Measurements from ENCODE around the gene GLRX2. TPM values are rescaled to one million over a fixed set of nuclear protein-coding genes. Genes with fewer than 3 reads are reported as not detected.
"Not testable (repeated sequence)": the region's sequence is repeated elsewhere in the genome, so short reads cannot be mapped to it uniquely, and the experiment has no call there.

GLRX2 gene
- total RNA-seq, 2 experiments from 2014 or later: 11.0 to 24.0 TPM

GRCh38 chr1:193118803-193119730 lies 13.9 kb upstream of the GLRX2 start:
- peaks cover 14% of the 10 kb centered on the region; the same call in 1 of the 2 replicates for H4K20me1 ChIP-seq (ENCODE audit: insufficient read depth, low read length)
- H3K79me2 ChIP-seq (ENCODE audit: insufficient read depth, low read depth, low read length): peaks cover 18% of the 10 kb centered on the region
- H3K27ac ChIP-seq (ENCODE audit: low read depth, low read length, poor library complexity, severe bottlenecking): no peak overlapping the region
- H3K36me3 ChIP-seq (ENCODE audit: insufficient read depth, low read length): 0 out of 2 replicates have a peak, but pooled peaks cover 4% of the 10 kb centered on the region
- TF ChIP-seq, protein P1, sequence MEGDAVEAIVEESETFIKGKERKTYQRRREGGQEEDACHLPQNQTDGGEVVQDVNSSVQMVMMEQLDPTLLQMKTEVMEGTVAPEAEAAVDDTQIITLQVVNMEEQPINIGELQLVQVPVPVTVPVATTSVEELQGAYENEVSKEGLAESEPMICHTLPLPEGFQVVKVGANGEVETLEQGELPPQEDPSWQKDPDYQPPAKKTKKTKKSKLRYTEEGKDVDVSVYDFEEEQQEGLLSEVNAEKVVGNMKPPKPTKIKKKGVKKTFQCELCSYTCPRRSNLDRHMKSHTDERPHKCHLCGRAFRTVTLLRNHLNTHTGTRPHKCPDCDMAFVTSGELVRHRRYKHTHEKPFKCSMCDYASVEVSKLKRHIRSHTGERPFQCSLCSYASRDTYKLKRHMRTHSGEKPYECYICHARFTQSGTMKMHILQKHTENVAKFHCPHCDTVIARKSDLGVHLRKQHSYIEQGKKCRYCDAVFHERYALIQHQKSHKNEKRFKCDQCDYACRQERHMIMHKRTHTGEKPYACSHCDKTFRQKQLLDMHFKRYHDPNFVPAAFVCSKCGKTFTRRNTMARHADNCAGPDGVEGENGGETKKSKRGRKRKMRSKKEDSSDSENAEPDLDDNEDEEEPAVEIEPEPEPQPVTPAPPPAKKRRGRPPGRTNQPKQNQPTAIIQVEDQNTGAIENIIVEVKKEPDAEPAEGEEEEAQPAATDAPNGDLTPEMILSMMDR (conservative IDR thresholded peaks at IDR 0.05; ENCODE audit: low read length): no peak
- TF ChIP-seq EZH2phosphoT487 (IDR thresholded peaks at IDR 0.05; ENCODE audit: borderline replicate concordance, low read depth, low read length): no peak
- no peaks in the 10 kb centered on the region for H3K9me2 ChIP-seq (ENCODE audit: insufficient read depth, low read length)
- no peak for DNase-seq (ENCODE audit: low spot score)
- BruUV-seq (replicated peaks): no TSS peak
- no peaks in the 10 kb centered on the region for H3K9me3 ChIP-seq (ENCODE audit: low read length)
- H2AFZ ChIP-seq (ENCODE audit: low read length): peak overlapping the region; percentile 75
- CTCF ChIA-PET (ENCODE audit: unreplicated experiment): no interaction called here
- H3K4me1 ChIP-seq (ENCODE audit: insufficient read depth, low read length, poor library complexity, severe bottlenecking): peaks cover 18% of the 10 kb centered on the region
- peak overlapping the region; percentile 35 for H3K4me2 ChIP-seq (ENCODE audit: low read length)
- POLR2A ChIA-PET: interaction anchor here (1.3 to 2.6 kb wide), 2 partner anchors 9 to 35 kb away, joined by 3 to 14 read pairs; no protein-coding TSS in a partner anchor
- intact Hi-C loops (cut with micrococcal nuclease; ENCODE audit: unreplicated experiment): no loop called here
- H3K4me3 ChIP-seq (ENCODE audit: low read depth, low read length, poor library complexity, severe bottlenecking): no peak overlapping the region

DNA sequence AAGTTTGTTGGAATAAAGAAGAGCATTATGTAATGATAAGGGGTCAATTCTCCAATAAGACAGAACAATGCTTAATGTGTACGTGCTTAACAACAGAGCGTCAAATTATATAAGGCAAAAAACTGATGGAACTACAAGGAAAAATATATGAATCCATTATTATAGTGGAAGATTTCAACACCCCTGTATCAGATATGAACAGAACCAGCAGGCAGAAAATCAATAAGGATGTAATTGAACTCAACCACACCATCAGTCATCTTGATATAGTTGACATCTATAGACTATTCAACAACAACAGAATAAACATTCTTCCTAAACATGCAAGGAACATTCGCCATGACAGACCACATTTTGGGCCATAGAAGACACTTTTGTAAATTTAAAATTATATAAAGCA lies 13.0 kb upstream of the GLRX2 start:
- Histone ChIP-seq H3K79me2 (ENCODE audit: insufficient read depth, low read depth, low read length) (peaks cover 9% of the 10 kb centered on the region), H3K27ac (ENCODE audit: low read depth, low read length, poor library complexity, severe bottlenecking) (no peak overlapping the region), H3K9me3 (ENCODE audit: low read length) (no peaks in the 10 kb centered on the region), H3K36me3 (ENCODE audit: insufficient read depth, low read length) (no peaks in the 10 kb centered on the region), H3K9me2 (ENCODE audit: insufficient read depth, low read length) (no peaks in the 10 kb centered on the region), H3K4me3 (ENCODE audit: low read depth, low read length, poor library complexity, severe bottlenecking) (no peak overlapping the region), H2AFZ (ENCODE audit: low read length) (peak overlapping the region; percentile 75), H4K20me1 (ENCODE audit: insufficient read depth, low read length) (0 out of 2 replicates have a peak, but pooled peaks cover 7% of the 10 kb centered on the region), H3K4me1 (ENCODE audit: insufficient read depth, low read length, poor library complexity, severe bottlenecking) (peaks cover 10% of the 10 kb centered on the region), H3K4me2 (ENCODE audit: low read length) (peak overlapping the region; percentile 35; the same call in 1 of the 2 replicates)
- ChIA-PET CTCF (ENCODE audit: unreplicated experiment) (no interaction called here), POLR2A (interaction anchor here (1.3 kb wide), 1 partner anchor 34 kb away, joined by 3 read pairs; no protein-coding TSS in a partner anchor)
- no peak for TF ChIP-seq EZH2phosphoT487 (IDR thresholded peaks at IDR 0.05; ENCODE audit: borderline replicate concordance, low read depth, low read length)
- TF ChIP-seq, protein P1 (conservative IDR thresholded peaks at IDR 0.05; ENCODE audit: low read length): no peak
- BruUV-seq (replicated peaks): no TSS peak
- intact Hi-C loops (cut with micrococcal nuclease; ENCODE audit: unreplicated experiment): no loop called here
- no peak for DNase-seq (ENCODE audit: low spot score)

- DNase-seq (ENCODE audit: low spot score); intact Hi-C loops (cut with micrococcal nuclease; ENCODE audit: unreplicated experiment); H2AFZ ChIP-seq (ENCODE audit: low read length); H3K27ac ChIP-seq (ENCODE audit: low read depth, low read length, poor library complexity, severe bottlenecking); H4K20me1 ChIP-seq (ENCODE audit: insufficient read depth, low read length); H3K9me2 ChIP-seq (ENCODE audit: insufficient read depth, low read length); H3K79me2 ChIP-seq (ENCODE audit: insufficient read depth, low read depth, low read length); H3K4me1 ChIP-seq (ENCODE audit: insufficient read depth, low read length, poor library complexity, severe bottlenecking); BruUV-seq (replicated peaks); H3K9me3 ChIP-seq (ENCODE audit: low read length); CTCF ChIA-PET (ENCODE audit: unreplicated experiment); H3K4me3 ChIP-seq (ENCODE audit: low read depth, low read length, poor library complexity, severe bottlenecking); H3K36me3 ChIP-seq (ENCODE audit: insufficient read depth, low read length); H3K4me2 ChIP-seq (ENCODE audit: low read length): not testable (repeated sequence)
- POLR2A ChIA-PET: interaction anchor here (0.6 to 1.3 kb wide), 3 partner anchors 9 to 62 kb away, joined by 3 to 6 read pairs (median 4); no protein-coding TSS in a partner anchor
Measured at GRCh38 chr1:193117167-193117566, 12.0 kb upstream of the GLRX2 start.

All from OCI-LY7 (cell line).